GM19351 (cell line): ENCODE measurements around the gene USP43.

Source experiments
- ATAC-seq: cut with Tn5 transposase; IDR thresholded peaks from one replicate; pipeline ENCODE4 v1.9.1; 2021; ENCODE audit warnings: mild to moderate bottlenecking, moderate library complexity; ENCODE audit not compliant: unreplicated experiment

USP43 gene

DNA sequence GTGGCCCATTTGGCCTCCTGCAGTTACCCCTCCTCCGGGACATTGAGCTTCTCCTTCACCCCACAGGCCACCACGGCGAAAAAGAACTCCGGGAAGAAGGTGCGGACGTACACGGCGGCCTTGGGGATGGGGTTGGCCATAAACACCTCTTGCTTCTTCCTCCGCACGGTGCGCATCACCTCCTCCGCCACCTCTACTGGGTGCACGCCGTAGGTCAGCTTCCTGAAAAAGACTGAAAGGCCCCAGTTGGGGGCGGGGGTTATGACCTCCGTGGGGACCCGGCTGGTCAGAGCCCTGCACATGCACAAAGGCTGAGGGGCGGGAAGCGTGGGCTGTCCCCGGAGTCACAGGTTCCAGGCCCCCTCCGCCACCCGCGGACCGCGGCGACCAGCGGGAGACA lies 126.1 kb downstream of the USP43 start:
- no peak for ATAC-seq

DNA sequence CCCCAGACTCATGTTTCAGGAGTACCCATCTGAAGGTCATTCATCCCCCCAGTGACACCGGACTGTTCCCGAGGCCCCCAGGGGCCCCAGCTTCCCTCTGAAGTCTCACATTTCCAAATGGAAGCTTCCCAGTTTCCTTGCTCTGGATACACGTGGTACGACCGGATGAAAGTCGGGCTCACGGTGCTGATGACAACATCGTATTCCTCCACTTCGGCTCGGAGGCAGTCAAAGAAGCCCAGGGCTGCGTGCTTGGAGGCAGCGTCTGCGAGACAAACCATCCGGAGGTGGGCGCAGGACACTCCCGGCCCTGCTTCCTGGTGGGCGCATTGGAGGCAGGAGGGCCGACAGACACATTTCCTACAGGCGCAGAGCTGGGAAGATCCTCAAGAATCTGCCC lies 127.3 kb downstream of the USP43 start:
- ATAC-seq = no peak

- no peak for ATAC-seq
Observed at GRCh38 chr17:9776911-9777310, 131.6 kb downstream of the USP43 start.
